DOHH2 (cell line): ENCODE measurements around the gene ADORA1.

Source experiments
- H3F3A ChIP-seq: fragments of 200-600 bp; sonication (generic), shearing (Covaris generic); 2 replicates; pipeline ENCODE4 v1.6.0; 2016; ENCODE audit warnings: antibody characterized with exemption, mild to moderate bottlenecking; ENCODE audit not compliant: control insufficient read depth, insufficient read depth
- H3K27ac ChIP-seq: fragments of 200-600 bp; sonication (generic); 2 replicates; pipeline ENCODE4 v1.5.1; 2014; ENCODE audit warnings: low read depth, mild to moderate bottlenecking, low read length, moderate library complexity
- H3K27me3 ChIP-seq: fragments of 200-600 bp; sonication (generic); 2 replicates; pipeline ENCODE4 v1.6.1; 2014; ENCODE audit warnings: mild to moderate bottlenecking, low read length, mixed read lengths; ENCODE audit not compliant: control insufficient read depth
- H3K36me3 ChIP-seq: fragments of 200-600 bp; sonication (generic); 2 replicates; pipeline ENCODE4 v1.6.1; 2014; ENCODE audit warnings: mild to moderate bottlenecking, low read length, moderate library complexity, mixed read lengths; ENCODE audit not compliant: control insufficient read depth
- H3K4me1 ChIP-seq: fragments of 200-600 bp; sonication (generic); 2 replicates; pipeline ENCODE4 v1.6.1; 2014; ENCODE audit warnings: mild to moderate bottlenecking, low read length, mixed read lengths; ENCODE audit not compliant: control insufficient read depth
- H3K4me2 ChIP-seq: fragments of 200-600 bp; sonication (generic); 2 replicates; pipeline ENCODE4 v1.6.0; 2014; ENCODE audit warnings: mild to moderate bottlenecking, low read length, moderate library complexity
- H3K4me3 ChIP-seq: fragments of 200-600 bp; sonication (generic); 2 replicates; pipeline ENCODE4 v1.5.1; 2014; ENCODE audit warnings: mild to moderate bottlenecking, low read length, mixed read lengths
- H3K79me2 ChIP-seq: fragments of 200-600 bp; sonication (generic); 2 replicates; pipeline ENCODE4 v1.6.1; 2014; ENCODE audit warnings: mild to moderate bottlenecking, low read length, mixed read lengths; ENCODE audit not compliant: control insufficient read depth
- H3K9me2 ChIP-seq: fragments of 200-600 bp; sonication (generic); replicated peaks from 2 replicates; pipeline ENCODE4 v1.6.1; 2014; ENCODE audit warnings: mild to moderate bottlenecking, low read length, mixed read lengths; ENCODE audit not compliant: control insufficient read depth
- H3K9me3 ChIP-seq: fragments of 200-600 bp; sonication (generic); 2 replicates; pipeline ENCODE4 v1.6.1; 2014; ENCODE audit warnings: antibody characterized with exemption, low read length, mixed read lengths; ENCODE audit not compliant: control insufficient read depth, insufficient read depth
- H4K20me1 ChIP-seq: fragments of 200-600 bp; sonication (generic); 2 replicates; pipeline ENCODE4 v1.6.0; 2014; ENCODE audit warnings: low read depth, mild to moderate bottlenecking, antibody characterized with exemption, low read length, moderate library complexity; ENCODE audit not compliant: control insufficient read depth, insufficient read depth
- CTCF ChIP-seq: fragments of 200-600 bp; sonication (generic); IDR thresholded peaks from one replicate; pipeline ENCODE4 v1.5.1; 2014; ENCODE audit warnings: antibody characterized with exemption, mild to moderate bottlenecking, low read depth, low read length; ENCODE audit not compliant: poor library complexity, severe bottlenecking
- EZH2phosphoT487 ChIP-seq: fragments of 200-600 bp; sonication (generic); IDR thresholded peaks from 2 replicates; pipeline ENCODE4 v1.6.1; 2017; ENCODE audit warnings: borderline replicate concordance, mild to moderate bottlenecking, antibody characterized with exemption, low read length, moderate library complexity, mixed read lengths

Gene ADORA1

GRCh38 chr1:203145321-203146041, 18.0 kb downstream of the ADORA1 start:
- no peaks in the 10 kb centered on the region for H3K9me3 ChIP-seq
- TF ChIP-seq CTCF (no peak), EZH2phosphoT487 (no peak)
- no peak overlapping the region for H3K4me3 ChIP-seq
- H3K79me2 ChIP-seq = no peaks in the 10 kb centered on the region
- H3K36me3 ChIP-seq = no peaks in the 10 kb centered on the region
- H3K27me3 ChIP-seq = peaks cover 4% of the 10 kb centered on the region; the same call in 1 of the 2 replicates
- no peaks in the 10 kb centered on the region for H3K9me2 ChIP-seq
- H3K4me1 ChIP-seq = no peaks in the 10 kb centered on the region
- no peak overlapping the region for H3K27ac ChIP-seq
- no peaks in the 10 kb centered on the region for H3F3A ChIP-seq
- no peaks in the 10 kb centered on the region for H4K20me1 ChIP-seq
- H3K4me2 ChIP-seq = no peak overlapping the region

DNA sequence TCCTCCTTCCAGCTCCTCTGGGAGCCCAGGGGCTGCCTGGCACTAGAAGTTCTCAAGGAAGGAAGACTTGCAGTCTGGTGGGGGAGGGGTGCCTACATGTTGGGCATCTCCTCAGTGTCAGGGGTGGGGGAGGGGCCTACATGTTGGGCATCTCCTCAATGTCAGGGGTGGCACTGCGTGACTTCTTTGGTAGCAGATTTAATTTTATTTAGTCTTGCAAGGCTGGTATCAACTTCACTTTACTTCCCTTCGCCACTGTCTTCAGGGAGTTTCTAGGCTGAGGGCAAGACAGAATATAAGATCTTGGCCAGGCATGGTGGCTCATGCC, 18.5 kb downstream of the ADORA1 start:
- no peak for TF ChIP-seq EZH2phosphoT487
- no peak for TF ChIP-seq CTCF
- no peaks in the 10 kb centered on the region for H3K9me3 ChIP-seq
- H3K36me3 ChIP-seq = no peaks in the 10 kb centered on the region
- H3K4me1 ChIP-seq = no peaks in the 10 kb centered on the region
- H4K20me1 ChIP-seq = no peaks in the 10 kb centered on the region
- no peaks in the 10 kb centered on the region for H3F3A ChIP-seq
- no peak overlapping the region for H3K4me2 ChIP-seq
- H3K27ac ChIP-seq = no peak overlapping the region
- no peak overlapping the region for H3K4me3 ChIP-seq
- H3K27me3 ChIP-seq = peaks cover 4% of the 10 kb centered on the region; the same call in 1 of the 2 replicates
- no peaks in the 10 kb centered on the region for H3K79me2 ChIP-seq
- no peaks in the 10 kb centered on the region for H3K9me2 ChIP-seq

GRCh38 chr1:203146537-203146936, 19.0 kb downstream of the ADORA1 start:
- H3K4me1 ChIP-seq = no peaks in the 10 kb centered on the region
- TF ChIP-seq EZH2phosphoT487 (no peak), CTCF (no peak)
- no peak overlapping the region for H3K4me3 ChIP-seq
- H3F3A ChIP-seq = no peaks in the 10 kb centered on the region
- H3K27ac ChIP-seq = no peak overlapping the region
- H3K9me3 ChIP-seq = no peaks in the 10 kb centered on the region
- H3K79me2 ChIP-seq = no peaks in the 10 kb centered on the region
- no peaks in the 10 kb centered on the region for H3K36me3 ChIP-seq
- H3K4me2 ChIP-seq = no peak overlapping the region
- peaks cover 4% of the 10 kb centered on the region; the same call in 1 of the 2 replicates for H3K27me3 ChIP-seq
- H4K20me1 ChIP-seq = no peaks in the 10 kb centered on the region
- H3K9me2 ChIP-seq = no peaks in the 10 kb centered on the region
